HEK293 (cell line): ENCODE results near the gene CDK6.

Source experiments
- CTCF ChIA-PET: fragments of 350-600 bp; formaldehyde crosslinking; extraction: SDS; loops from one replicate; lab custom pipeline; 2021; ENCODE audit warnings: antibody characterized with exemption; lab: Yijun Ruan, JAX
- POLR2A ChIA-PET: fragments of 300-600 bp; formaldehyde crosslinking; extraction: SDS; loops from one replicate; lab custom pipeline; 2020; ENCODE audit warnings: antibody characterized with exemption, inconsistent platforms; lab: Yijun Ruan, JAX
- H3K27ac ChIP-seq: fragments of 200-500 bp; sonication (Bioruptor generic); 2 replicates; pipeline ENCODE4 v1.5.1; 2014; ENCODE audit warnings: low read depth, low read length, control low read depth, inconsistent platforms; ENCODE audit errors: extremely low read depth
- H3K36me3 ChIP-seq, 2 experiments: fragments of 200-500 bp in 1 of 2; sonication (Bioruptor generic) in 1 of 2; 1 replicate in 1 of 2; 2 replicates in 1 of 2; pipeline ENCODE4 v1.5.1; 2014 to 2017; ENCODE audit warnings: inconsistent platforms in 2 of 2, low read length in 2 of 2; ENCODE audit not compliant: control insufficient read depth in 2 of 2, insufficient read depth in 1 of 2
- H3K4me1 ChIP-seq: fragments of 200-500 bp; sonication (Bioruptor generic); 2 replicates; pipeline ENCODE4 v1.5.1; 2014; ENCODE audit warnings: mild to moderate bottlenecking, low read length, inconsistent platforms; ENCODE audit not compliant: control insufficient read depth, insufficient read depth
- H3K4me3 ChIP-seq: 2 replicates; pipeline ENCODE4 v1.5.1; 2011; ENCODE audit warnings: low read depth, mild to moderate bottlenecking, control low read depth, low read length, moderate library complexity
- H3K9me3 ChIP-seq: fragments of 200-500 bp; sonication (Bioruptor generic); 2 replicates; pipeline ENCODE4 v1.5.1; 2014; ENCODE audit warnings: low read depth, low read length, inconsistent platforms; ENCODE audit not compliant: control insufficient read depth, insufficient read depth
- FEZF1 ChIP-seq: fragments of 450-650 bp; formaldehyde crosslinking; IDR thresholded peaks from 2 replicates; pipeline ENCODE4 v1.5.1; 2016; ENCODE audit warnings: missing biosample characterization, missing genetic modification characterization
- HOXC10 ChIP-seq: sonication (generic); formaldehyde crosslinking; IDR thresholded peaks from 2 replicates; pipeline ENCODE4 v1.8.1; 2023; ENCODE audit warnings: mild to moderate bottlenecking, missing genetic modification reagents
- IKZF3 ChIP-seq: fragments of 450-650 bp; IDR thresholded peaks from 2 replicates; pipeline ENCODE4 v1.5.0; 2018; ENCODE audit warnings: missing biosample characterization, mild to moderate bottlenecking, missing genetic modification characterization, moderate library complexity
- MZF1 ChIP-seq: fragments of 450-650 bp; formaldehyde crosslinking; IDR thresholded peaks from 2 replicates; pipeline ENCODE4 v1.5.1; 2017; ENCODE audit warnings: missing biosample characterization, missing genetic modification characterization, borderline replicate concordance
- SP2 ChIP-seq: fragments of 450-650 bp; formaldehyde crosslinking; IDR thresholded peaks from 2 replicates; pipeline ENCODE4 v1.5.1; 2016; ENCODE audit warnings: missing biosample characterization, missing genetic modification characterization
- WT1 ChIP-seq: fragments of 450-650 bp; formaldehyde crosslinking; IDR thresholded peaks from 2 replicates; pipeline ENCODE4 v1.5.1; 2016; ENCODE audit warnings: missing biosample characterization, missing genetic modification characterization
- ZBTB20 ChIP-seq: fragments of 450-650 bp; formaldehyde crosslinking; IDR thresholded peaks from 2 replicates; pipeline ENCODE4 v1.5.1; 2016; ENCODE audit warnings: missing biosample characterization, missing genetic modification characterization
- ZFP3 ChIP-seq: fragments of 450-650 bp; formaldehyde crosslinking; IDR thresholded peaks from 2 replicates; pipeline ENCODE4 v1.5.1; 2016; ENCODE audit warnings: low read depth, missing biosample characterization, missing genetic modification characterization
- ZFP37 ChIP-seq: fragments of 450-650 bp; formaldehyde crosslinking; IDR thresholded peaks from 2 replicates; pipeline ENCODE4 v1.5.1; 2016; ENCODE audit warnings: missing biosample characterization, missing genetic modification characterization
- ZNF274 ChIP-seq, 2 experiments: fragments of 200-500 bp in 1 of 2; fragments of 450-650 bp in 1 of 2; sonication (Bioruptor generic) in 1 of 2; formaldehyde crosslinking in 1 of 2; IDR thresholded peaks; 2 replicates each; pipeline versions ENCODE4 v1.5.1 to v1.6.1; 2014 to 2016; ENCODE audit warnings: borderline replicate concordance in 1 of 2, inconsistent platforms in 1 of 2, low read length in 1 of 2, missing biosample characterization in 1 of 2, missing genetic modification characterization in 1 of 2
- ZNF292 ChIP-seq: fragments of 450-650 bp; formaldehyde crosslinking; IDR thresholded peaks from 2 replicates; pipeline ENCODE4 v1.5.1; 2016; ENCODE audit warnings: low read depth, missing biosample characterization, missing genetic modification characterization, borderline replicate concordance
- ZNF302 ChIP-seq: fragments of 450-650 bp; formaldehyde crosslinking; IDR thresholded peaks from 2 replicates; pipeline ENCODE4 v1.5.1; 2016; ENCODE audit warnings: missing biosample characterization, missing genetic modification characterization, low read depth
- ZNF350 ChIP-seq: fragments of 450-650 bp; formaldehyde crosslinking; IDR thresholded peaks from 2 replicates; pipeline ENCODE4 v1.5.0; 2017; ENCODE audit warnings: missing biosample characterization, mild to moderate bottlenecking, missing genetic modification characterization
- ZNF544 ChIP-seq: fragments of 450-650 bp; formaldehyde crosslinking; IDR thresholded peaks from 2 replicates; pipeline ENCODE4 v1.5.0; 2017; ENCODE audit warnings: missing biosample characterization, missing genetic modification characterization
- ZNF558 ChIP-seq: fragments of 450-650 bp; formaldehyde crosslinking; IDR thresholded peaks from 2 replicates; pipeline ENCODE4 v1.5.1; 2016; ENCODE audit warnings: missing biosample characterization, missing genetic modification characterization
- ZNF561 ChIP-seq: fragments of 450-650 bp; IDR thresholded peaks from 2 replicates; pipeline ENCODE4 v1.5.1; 2018; ENCODE audit warnings: missing biosample characterization, missing genetic modification characterization, borderline replicate concordance
- ZNF610 ChIP-seq: fragments of 450-650 bp; formaldehyde crosslinking; IDR thresholded peaks from 2 replicates; pipeline ENCODE4 v1.5.1; 2016; ENCODE audit warnings: missing biosample characterization, missing genetic modification characterization, borderline replicate concordance
- ZNF621 ChIP-seq: fragments of 450-650 bp; formaldehyde crosslinking; IDR thresholded peaks from 2 replicates; pipeline ENCODE4 v1.5.1; 2017; ENCODE audit warnings: missing biosample characterization, missing genetic modification characterization
- ZNF768 ChIP-seq: fragments of 450-650 bp; formaldehyde crosslinking; IDR thresholded peaks from 2 replicates; pipeline ENCODE4 v1.5.1; 2018; ENCODE audit warnings: missing biosample characterization, mild to moderate bottlenecking, missing genetic modification characterization
- TF ChIP-seq, protein P1 (sequence below): IDR thresholded peaks from 2 replicates; pipeline ENCODE4 v1.6.1; 2011; ENCODE audit warnings: mild to moderate bottlenecking, low read depth, low read length, borderline replicate concordance
- TF ChIP-seq, protein P2 (sequence below): fragments of 450-650 bp; formaldehyde crosslinking; IDR thresholded peaks from 2 replicates; pipeline ENCODE4 v1.5.1; 2016; ENCODE audit warnings: missing biosample characterization, missing genetic modification characterization, borderline replicate concordance

Gene CDK6

DNA sequence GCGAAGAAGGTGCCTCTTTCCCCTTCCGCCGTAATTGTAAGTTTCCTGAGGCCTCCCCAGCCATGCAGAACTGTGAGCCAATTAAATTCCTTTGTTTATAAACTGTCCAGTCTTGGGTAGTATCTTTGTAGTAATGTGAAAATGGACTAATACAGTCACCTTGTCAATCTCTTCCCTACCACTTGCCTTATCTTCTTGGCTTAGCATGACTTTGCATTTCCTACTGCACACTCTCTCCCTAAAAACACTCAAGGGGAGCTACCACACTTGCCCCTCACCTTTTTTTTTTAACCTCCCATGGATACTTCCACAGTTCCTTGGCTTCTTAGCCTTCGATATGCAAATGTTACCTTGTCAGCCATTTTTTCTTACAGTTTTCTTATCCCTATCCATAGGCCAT lies 7.4 kb upstream of the CDK6 start:
- ChIA-PET POLR2A (no interaction called here), CTCF (interaction anchor here (0.9 kb wide), 1 partner anchor 10 kb away, joined by 3 read pairs; no protein-coding TSS in a partner anchor)
- Histone ChIP-seq H3K9me3 (no peaks in the 10 kb centered on the region), H3K4me3 (no peak overlapping the region), H3K36me3 (no peaks in the 10 kb centered on the region), H3K4me1 (no peaks in the 10 kb centered on the region), H3K27ac (no peak overlapping the region)
- TF ChIP-seq, protein P1, sequence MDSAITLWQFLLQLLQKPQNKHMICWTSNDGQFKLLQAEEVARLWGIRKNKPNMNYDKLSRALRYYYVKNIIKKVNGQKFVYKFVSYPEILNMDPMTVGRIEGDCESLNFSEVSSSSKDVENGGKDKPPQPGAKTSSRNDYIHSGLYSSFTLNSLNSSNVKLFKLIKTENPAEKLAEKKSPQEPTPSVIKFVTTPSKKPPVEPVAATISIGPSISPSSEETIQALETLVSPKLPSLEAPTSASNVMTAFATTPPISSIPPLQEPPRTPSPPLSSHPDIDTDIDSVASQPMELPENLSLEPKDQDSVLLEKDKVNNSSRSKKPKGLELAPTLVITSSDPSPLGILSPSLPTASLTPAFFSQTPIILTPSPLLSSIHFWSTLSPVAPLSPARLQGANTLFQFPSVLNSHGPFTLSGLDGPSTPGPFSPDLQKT = no peak
- no peak for TF ChIP-seq ZFP3 (tag by site-specific recombination)
- TF ChIP-seq ZNF768 (tag by site-specific recombination) = no peak
- TF ChIP-seq ZNF350 (tag by site-specific recombination) = no peak
- no peak for TF ChIP-seq ZNF561 (tag by site-specific recombination)
- TF ChIP-seq ZNF302 = no peak
- TF ChIP-seq ZBTB20 (tag by site-specific recombination) = no peak
- no peak for TF ChIP-seq ZNF610 (tag by site-specific recombination)
- TF ChIP-seq ZNF621 = no peak
- no peak for TF ChIP-seq FEZF1
- no peak for TF ChIP-seq HOXC10 (CRISPR knock-in tag)
- no peak for TF ChIP-seq ZNF292 (tag by site-specific recombination)

DNA sequence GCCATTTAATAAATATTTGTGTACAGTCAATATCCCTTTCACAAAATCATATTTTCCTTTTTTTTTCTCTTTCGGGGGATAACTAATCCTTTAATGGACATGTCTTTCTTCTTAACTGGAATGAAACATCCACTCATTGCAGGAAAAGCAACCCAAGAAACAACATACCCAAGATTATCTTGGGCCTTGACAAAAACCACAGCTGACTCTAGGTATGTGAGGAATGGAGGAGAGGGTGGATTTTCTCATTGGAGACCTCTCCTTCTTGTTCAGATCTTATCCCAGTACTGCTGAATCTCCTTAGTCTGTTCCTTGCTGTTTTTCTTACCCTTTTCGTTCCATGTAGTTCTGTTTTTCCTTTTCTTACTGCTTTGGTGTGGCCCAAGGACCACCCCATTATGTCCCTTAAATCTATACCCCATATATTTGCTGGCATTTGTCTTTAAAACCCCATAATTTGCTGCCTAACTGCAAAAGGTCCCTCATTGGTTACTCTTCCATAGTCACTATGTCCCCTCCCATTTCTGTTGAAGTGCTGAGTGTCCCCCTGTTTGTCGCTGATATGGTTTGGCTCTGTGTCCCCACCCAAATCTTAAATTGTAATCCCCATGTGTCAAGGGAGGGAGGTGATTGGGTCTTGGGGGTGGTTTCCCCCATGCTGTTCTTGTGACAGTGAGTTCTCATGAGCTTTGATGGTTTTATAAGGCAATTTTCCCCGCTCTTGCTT lies 6.8 kb upstream of the CDK6 start:
- Histone ChIP-seq H3K4me3 (no peak overlapping the region), H3K36me3 (no peaks in the 10 kb centered on the region), H3K27ac (no peak overlapping the region), H3K4me1 (no peaks in the 10 kb centered on the region), H3K9me3 (no peaks in the 10 kb centered on the region)
- CTCF ChIA-PET = interaction anchor here (0.6 to 1.3 kb wide), 4 partner anchors 10 to 249 kb away, joined by 3 read pairs; no protein-coding TSS in a partner anchor
- TF ChIP-seq ZNF544 (tag by site-specific recombination) = no peak
- no peak for TF ChIP-seq IKZF3 (tag by site-specific recombination)
- no peak for TF ChIP-seq ZFP37
- TF ChIP-seq ZNF274 (IDR thresholded peaks at IDR 0.05; ENCODE audit: low read length) = no peak
- TF ChIP-seq ZNF274 (tag by site-specific recombination; IDR thresholded peaks at IDR 0.05; ENCODE audit: borderline replicate concordance) = no peak
- no peak for TF ChIP-seq MZF1
- no peak for TF ChIP-seq ZNF558
- no peak for TF ChIP-seq WT1 (tag by site-specific recombination)
- TF ChIP-seq, protein P2, sequence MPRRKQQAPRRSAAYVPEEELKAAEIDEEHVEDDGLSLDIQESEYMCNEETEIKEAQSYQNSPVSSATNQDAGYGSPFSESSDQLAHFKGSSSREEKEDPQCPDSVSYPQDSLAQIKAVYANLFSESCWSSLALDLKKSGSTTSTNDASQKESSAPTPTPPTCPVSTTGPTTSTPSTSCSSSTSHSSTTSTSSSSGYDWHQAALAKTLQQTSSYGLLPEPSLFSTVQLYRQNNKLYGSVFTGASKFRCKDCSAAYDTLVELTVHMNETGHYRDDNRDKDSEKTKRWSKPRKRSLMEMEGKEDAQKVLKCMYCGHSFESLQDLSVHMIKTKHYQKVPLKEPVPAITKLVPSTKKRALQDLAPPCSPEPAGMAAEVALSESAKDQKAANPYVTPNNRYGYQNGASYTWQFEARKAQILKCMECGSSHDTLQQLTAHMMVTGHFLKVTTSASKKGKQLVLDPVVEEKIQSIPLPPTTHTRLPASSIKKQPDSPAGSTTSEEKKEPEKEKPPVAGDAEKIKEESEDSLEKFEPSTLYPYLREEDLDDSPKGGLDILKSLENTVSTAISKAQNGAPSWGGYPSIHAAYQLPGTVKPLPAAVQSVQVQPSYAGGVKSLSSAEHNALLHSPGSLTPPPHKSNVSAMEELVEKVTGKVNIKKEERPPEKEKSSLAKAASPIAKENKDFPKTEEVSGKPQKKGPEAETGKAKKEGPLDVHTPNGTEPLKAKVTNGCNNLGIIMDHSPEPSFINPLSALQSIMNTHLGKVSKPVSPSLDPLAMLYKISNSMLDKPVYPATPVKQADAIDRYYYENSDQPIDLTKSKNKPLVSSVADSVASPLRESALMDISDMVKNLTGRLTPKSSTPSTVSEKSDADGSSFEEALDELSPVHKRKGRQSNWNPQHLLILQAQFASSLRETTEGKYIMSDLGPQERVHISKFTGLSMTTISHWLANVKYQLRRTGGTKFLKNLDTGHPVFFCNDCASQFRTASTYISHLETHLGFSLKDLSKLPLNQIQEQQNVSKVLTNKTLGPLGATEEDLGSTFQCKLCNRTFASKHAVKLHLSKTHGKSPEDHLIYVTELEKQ (tag by site-specific recombination) = no peak
- no peak for TF ChIP-seq SP2 (tag by site-specific recombination)
- POLR2A ChIA-PET = no interaction called here
